GM19324 (cell line): ENCODE results near the gene NLRC5.
"Not testable (repeated sequence)": the region's sequence is repeated elsewhere in the genome, so short reads cannot be mapped to it uniquely, and the experiment has no call there.

Experiments
- ATAC-seq: cut with Tn5 transposase; IDR thresholded peaks from one replicate; pipeline ENCODE4 v1.9.1; 2021; ENCODE audit warnings: mild to moderate bottlenecking, moderate library complexity; ENCODE audit not compliant: unreplicated experiment, low FRiP score

Gene NLRC5

DNA sequence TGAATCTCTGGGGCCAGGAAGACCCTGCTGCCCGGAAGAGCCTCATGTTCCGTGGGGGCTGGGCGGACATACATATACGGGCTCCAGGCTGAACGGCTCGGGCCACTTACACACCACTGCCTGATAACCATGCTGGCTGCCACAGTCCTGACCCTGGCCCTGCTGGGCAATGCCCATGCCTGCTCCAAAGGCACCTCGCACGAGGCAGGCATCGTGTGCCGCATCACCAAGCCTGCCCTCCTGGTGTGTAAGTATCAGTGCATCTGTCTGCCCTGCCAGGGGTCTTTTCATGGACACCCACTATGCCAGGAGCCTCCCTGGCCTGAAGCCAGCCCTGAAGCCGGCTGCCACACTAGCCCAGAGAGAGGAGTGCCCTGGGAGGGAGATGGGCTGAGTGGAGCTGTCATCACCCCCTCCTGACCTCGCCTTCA is 27.5 kb upstream of the NLRC5 start, which contains the start of gene CETP:
TSS of gene CETP (plus strand) at position 100 of the 431 bp plus-strand sequence. CDS start at position 130, 30 bp downstream.
- ATAC-seq, result no peak

DNA sequence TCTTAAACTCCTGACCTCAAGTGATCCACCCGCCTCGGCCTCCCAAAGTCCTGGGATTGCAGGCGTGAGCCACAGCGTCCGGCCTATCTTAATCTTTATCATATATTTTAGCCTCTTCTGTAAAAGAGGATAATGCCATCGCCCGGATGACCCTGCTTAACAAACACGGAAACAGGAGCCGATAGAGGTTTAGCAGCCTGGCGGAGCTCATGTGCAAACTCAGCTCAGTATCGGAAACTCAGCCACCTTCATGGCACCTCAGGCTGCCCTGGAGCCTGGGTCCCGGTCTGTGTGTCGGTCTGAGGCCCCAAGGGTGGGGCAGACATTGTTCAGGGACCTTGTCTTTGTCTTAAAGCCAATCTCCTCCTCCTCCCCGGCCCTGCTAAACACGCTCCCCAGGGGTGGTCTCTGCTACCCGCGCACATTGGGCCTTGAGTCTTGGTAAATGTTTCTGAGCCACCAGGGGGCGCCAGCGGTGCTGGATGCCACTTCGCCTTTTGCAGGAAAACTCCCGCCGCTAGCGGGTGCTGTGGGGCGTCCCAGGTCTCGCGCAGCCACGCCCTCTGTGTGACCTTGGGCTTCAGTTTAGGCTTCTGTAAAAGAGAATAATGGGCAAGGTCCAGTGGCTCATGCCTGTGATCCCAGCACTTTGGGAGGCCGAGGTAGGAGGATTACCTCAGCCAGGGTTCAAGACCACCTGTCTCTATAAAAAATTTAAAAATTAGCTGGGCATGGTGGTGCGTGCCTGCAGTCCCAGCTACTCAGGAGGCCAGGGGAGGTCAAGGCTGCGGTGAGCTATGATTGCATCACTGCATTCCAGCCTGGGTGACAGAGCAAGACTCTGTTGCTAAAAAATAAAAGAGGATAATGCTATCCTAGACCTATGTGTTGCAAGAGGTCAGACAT is 24.9 kb upstream of the NLRC5 start:
- peak; percentile 48 for ATAC-seq

GRCh38 chr16:56965149-56966092 is 23.9 kb upstream of the NLRC5 start:
- no peak for ATAC-seq

DNA sequence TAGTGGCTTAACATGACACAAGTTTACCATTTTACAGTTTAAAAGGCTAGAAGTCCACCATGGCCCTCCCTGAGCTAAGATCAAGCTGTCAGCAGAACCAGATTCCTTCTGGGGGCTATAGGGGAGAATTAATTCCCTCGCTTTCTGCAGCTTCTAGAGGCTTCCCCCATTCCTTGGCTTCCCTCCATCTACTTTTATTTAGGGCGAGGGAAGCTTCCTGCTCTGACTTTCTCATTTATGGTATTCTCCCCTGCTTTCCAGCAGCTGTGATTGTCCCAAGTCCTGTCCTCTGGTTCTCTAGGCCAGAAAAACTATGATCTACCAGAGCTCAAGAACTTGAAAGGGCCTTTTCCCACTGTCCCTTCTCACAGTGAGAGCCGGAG is 23.3 kb upstream of the NLRC5 start:
- no peak for ATAC-seq

- ATAC-seq, result no peak
Measured at GRCh38 chr16:56967733-56968132, 21.6 kb upstream of the NLRC5 start.

DNA sequence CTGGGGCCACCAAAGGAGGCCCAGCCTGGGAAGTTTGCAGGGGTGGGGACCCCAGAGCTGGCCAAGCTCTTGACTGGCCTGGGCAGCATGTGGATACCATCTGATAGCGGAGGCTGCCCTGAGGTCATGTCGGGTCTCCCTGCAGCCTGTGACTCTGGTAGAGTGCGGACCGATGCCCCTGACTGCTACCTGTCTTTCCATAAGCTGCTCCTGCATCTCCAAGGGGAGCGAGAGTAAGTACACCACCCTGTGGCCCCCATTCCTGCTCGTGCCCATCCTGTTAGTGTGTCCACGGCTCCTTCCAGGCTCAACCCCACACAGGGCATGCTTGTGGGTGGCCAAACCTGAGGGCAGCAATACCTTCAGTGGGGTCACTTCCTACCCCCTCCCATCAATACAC is 19.6 kb upstream of the NLRC5 start:
- ATAC-seq, result no peak

- peak; percentile 41 for ATAC-seq
Measured at GRCh38 chr16:56970934-56971767, 18.2 kb upstream of the NLRC5 start.

DNA sequence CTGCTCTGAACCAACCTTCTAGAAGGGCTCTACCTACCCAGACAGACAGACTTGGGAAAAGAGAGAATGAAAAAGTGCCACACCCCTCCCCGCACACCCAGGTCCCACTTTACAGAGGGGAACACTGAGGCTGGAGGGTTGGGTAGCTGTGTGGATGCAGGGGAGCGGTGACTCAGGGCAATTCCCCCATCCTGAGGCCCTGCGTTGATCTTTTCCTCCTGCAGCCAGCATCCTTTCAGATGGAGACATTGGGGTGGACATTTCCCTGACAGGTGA is 17.7 kb upstream of the NLRC5 start:
- ATAC-seq, result no peak

DNA sequence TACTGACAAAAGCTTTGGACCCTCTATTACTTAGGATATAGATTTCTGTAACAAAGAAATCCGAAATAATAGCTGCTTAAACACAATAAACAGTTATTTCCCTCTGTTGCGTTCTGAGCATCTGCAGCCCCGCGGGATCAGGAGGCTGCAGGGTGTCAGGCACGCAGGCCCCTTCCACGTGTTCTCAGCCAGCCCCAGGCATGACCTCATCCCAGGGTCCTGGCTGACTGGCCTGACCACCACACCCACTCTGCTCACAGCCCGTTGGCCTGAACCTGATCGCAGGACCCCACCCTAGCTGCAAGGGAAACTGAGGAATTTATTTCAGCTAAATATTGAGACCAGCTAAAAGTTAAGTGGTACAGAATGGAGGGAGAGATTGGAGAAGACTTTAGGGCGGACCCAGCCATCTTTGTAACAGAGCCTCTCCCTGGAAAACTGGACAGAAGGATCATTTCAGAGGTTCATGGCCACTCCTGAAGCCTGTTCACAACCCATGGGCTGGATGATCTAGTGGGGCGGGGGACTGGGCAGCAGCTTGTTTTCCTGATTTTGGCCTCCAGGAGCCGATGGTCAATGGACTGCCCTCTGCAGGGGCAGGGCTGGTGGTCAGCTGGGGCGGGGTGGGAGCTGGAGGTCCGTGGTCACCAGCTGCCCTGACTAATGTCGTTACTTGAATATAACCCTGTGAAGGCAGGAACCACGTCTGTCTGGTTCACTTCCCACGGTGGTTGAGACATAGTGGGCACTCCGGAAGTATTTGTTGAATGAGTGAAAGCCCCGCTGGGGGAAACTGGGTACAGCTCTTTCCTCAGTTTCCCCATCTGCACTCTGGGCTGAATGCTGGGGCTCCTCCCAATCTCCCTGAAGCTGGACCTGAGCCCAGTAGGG is 16.7 kb upstream of the NLRC5 start:
- ATAC-seq, result no peak

DNA sequence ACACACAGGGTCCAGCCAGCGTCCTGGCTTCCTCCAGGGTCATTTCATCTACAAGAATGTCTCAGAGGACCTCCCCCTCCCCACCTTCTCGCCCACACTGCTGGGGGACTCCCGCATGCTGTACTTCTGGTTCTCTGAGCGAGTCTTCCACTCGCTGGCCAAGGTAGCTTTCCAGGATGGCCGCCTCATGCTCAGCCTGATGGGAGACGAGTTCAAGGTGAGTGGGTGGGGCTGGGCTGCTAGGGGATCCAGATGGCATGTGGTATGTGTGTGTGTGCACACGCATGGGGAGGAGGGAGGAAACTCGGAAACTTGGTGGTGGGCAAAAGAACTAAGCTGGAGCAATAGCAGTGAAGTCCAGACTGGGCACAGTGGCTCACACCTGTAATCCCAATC is 16.1 kb upstream of the NLRC5 start:
- no peak for ATAC-seq

GRCh38 chr16:56973899-56974298 is 15.5 kb upstream of the NLRC5 start:
- ATAC-seq, result not testable (repeated sequence)

GRCh38 chr16:56974549-56975300 is 14.6 kb upstream of the NLRC5 start:
- no peak for ATAC-seq

- no peak for ATAC-seq
Measured at GRCh38 chr16:56975714-56976113, 13.6 kb upstream of the NLRC5 start.

DNA sequence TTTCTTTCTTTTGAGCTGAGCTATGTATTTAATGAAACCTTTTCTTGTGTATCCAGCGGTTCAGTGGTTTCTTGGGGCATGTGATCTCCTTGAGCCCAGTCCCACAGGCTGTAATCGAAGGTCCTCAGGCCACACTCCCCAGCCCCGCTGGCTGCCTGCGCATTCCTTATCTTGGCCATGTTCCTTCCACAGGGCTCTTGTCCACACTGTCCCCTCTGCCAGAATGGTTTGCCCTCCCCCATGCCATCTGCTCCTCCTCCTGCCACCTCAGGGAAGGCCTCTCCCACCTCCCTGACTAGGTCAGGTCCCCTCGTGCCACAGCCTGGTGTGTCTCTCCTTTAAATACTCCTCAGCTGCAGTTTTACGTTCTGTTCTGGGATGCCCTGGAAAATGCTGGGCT is 12.1 kb upstream of the NLRC5 start:
- no peak for ATAC-seq

DNA sequence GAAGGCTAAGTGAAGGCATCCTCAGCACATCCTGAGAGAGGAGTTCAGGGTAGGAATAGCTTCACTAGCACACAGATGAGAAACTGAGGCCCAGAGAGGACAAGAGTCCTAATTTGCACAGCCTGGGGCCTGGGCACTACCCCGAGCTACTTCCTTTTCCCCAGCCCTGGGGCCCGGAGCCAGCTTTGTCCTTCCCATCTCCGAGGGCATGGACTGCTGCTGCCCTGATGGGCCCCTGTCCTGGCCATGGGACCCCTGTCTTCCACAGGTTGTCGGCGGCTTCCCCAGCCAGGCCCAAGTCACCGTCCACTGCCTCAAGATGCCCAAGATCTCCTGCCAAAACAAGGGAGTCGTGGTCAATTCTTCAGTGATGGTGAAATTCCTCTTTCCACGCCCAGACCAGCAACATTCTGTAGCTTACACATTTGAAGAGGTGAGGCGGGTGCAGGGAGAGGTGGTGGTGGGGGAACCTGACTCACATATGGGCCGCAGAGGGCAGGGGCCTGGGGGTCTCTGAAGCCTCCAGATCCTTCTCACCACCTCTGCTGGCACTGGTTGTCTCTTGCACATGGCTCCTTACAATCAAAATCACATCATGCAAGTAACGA is 11.4 kb upstream of the NLRC5 start:
- ATAC-seq, result no peak

GRCh38 chr16:56980201-56980535 is 9.2 kb upstream of the NLRC5 start:
- no peak for ATAC-seq

DNA sequence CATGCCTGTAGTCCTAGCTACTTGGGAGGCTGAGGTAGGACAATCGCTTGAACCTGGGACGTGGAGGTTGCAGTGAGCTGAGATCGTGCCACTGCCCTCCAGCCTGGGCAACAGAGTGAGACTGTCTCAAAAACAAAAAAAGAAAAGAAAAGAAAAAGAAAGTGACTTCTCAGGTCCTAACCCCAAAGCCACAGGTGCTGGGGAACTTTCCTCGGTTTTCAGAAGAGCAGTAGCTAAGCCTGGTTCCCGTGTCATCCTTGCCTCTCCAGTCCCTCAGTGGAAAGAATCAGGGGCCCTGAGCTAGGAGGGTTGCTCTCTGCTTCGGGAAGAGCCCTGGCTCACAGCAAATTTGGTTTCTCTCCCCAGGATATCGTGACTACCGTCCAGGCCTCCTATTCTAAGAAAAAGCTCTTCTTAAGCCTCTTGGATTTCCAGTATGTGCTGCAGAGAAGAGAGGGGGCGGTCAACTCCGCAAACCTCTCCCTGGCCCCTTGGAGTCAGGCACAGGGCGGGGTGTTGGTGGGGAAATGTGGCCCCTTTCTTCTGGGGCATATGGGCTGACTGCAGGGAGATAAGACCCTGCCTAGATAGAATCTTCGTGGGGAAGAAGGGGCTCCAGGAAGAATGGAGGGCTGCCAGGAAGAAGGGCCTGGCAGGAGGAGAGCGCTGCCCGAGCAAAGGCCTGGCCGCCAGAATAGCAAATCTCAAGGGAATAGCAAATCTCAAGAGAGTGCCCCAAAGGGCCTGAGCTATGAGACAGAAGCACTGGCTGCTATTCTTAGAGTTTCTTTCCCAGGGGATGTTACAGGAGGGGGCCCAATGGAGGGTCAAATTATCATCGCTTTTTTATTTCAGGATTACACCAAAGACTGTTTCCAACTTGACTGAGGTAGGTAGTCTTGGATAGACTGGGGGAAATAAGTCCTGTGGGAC is 8.3 kb upstream of the NLRC5 start:
- no peak for ATAC-seq
